ENCODE results near the gene MRPS25. TPM values are rescaled to one million over a fixed set of nuclear protein-coding genes. Genes with fewer than 3 reads are reported as not detected.
A peak's percentile ranks its signal among the peaks of the same experiment; 100 is the strongest.
"Not testable (repeated sequence)": the region's sequence is repeated elsewhere in the genome, so short reads cannot be mapped to it uniquely, and the experiment has no call there.

MRPS25 gene
- total and polyA plus RNA-seq, 2 experiments from 2014 or later: 42.1 to 96.9 TPM

- H3K4me3 ChIP-seq: no peak overlapping the region
- no peak for TF ChIP-seq CTCF (IDR thresholded peaks at IDR 0.05; ENCODE audit: low read depth, low read length)
- peak in 1 of 2 donors; percentile 87 for DNase-seq (ENCODE audit: low read depth in 1 of 2, low spot score in 1 of 2)
- peaks cover 4% of the 10 kb centered on the region for H3K4me1 ChIP-seq (ENCODE audit: low read depth)
- no peaks in the 10 kb centered on the region for H3K27me3 ChIP-seq
- peaks cover 3% of the 10 kb centered on the region for H3K36me3 ChIP-seq
- no peak overlapping the region for H3K27ac ChIP-seq
- H3K9me3 ChIP-seq (ENCODE audit: low read depth): no peaks in the 10 kb centered on the region
These were observed 57.4 kb downstream of the MRPS25 start for GRCh38 chr3:15007681-15008141.

- H3K36me3 ChIP-seq; DNase-seq (ENCODE audit: low read depth in 1 of 2, low spot score in 1 of 2); H3K27ac ChIP-seq; H3K27me3 ChIP-seq; H3K9me3 ChIP-seq (ENCODE audit: low read depth); H3K4me1 ChIP-seq (ENCODE audit: low read depth); H3K4me3 ChIP-seq: not testable (repeated sequence)
These were observed 65.9 kb downstream of the MRPS25 start for GRCh38 chr3:14999182-14999581.

Other genes starting within 250 kb of the MRPS25 start
- 0.74 and 1.1 TPM in 2 replicates for gene FGD5, start 246.4 kb downstream of the MRPS25 start, total RNA-seq
- gene FGD5, start 246.4 kb downstream of the MRPS25 start, polyA plus RNA-seq: 0.59 and 0.95 TPM in 2 replicates
- gene NR2C2, start 117.7 kb downstream of the MRPS25 start, total RNA-seq: 19.9 and 26.5 TPM in 2 replicates
- 16.2 and 29.6 TPM in 2 replicates for gene NR2C2, start 117.7 kb downstream of the MRPS25 start, polyA plus RNA-seq
- gene RBSN, start 33.8 kb upstream of the MRPS25 start, total RNA-seq: 22.9 and 32.0 TPM in 2 replicates
- 22.6 and 33.1 TPM in 2 replicates for gene RBSN, start 33.8 kb upstream of the MRPS25 start, polyA plus RNA-seq
- gene CAPN7, start 140.9 kb upstream of the MRPS25 start, total RNA-seq: 21.2 and 33.1 TPM in 2 replicates
- gene CAPN7, start 140.9 kb upstream of the MRPS25 start, polyA plus RNA-seq: 26.7 and 37.4 TPM in 2 replicates

All from cardiac muscle cell (in vitro differentiated cells and primary cell).